PFSK-1 (cell line): ENCODE measurements around the gene USF3.

Source experiments
- FOXP2 ChIP-seq: optimal IDR thresholded peaks from 2 replicates; pipeline ENCODE3; 2011; ENCODE audit warnings: borderline replicate concordance, control low read depth, inconsistent platforms; ENCODE audit not compliant: insufficient read depth; ENCODE audit errors: extremely low read length, extremely low read depth
- POLR2AphosphoS5 ChIP-seq: IDR thresholded peaks from 2 replicates; pipeline ENCODE4 v1.6.1; 2012; ENCODE audit warnings: low read depth, mild to moderate bottlenecking, control low read depth, low read length, moderate library complexity
- SIN3A ChIP-seq: IDR thresholded peaks from 2 replicates; pipeline ENCODE4 v1.6.1; 2012; ENCODE audit warnings: mild to moderate bottlenecking, low read length, moderate library complexity, borderline replicate concordance; ENCODE audit not compliant: insufficient read depth
- TAF1 ChIP-seq: IDR thresholded peaks from 2 replicates; pipeline ENCODE4 v1.6.1; 2012; ENCODE audit warnings: low read length, control low read depth, borderline replicate concordance; ENCODE audit not compliant: insufficient read depth
- TF ChIP-seq, protein P1 (sequence below), 2 experiments: IDR thresholded peaks; 2 replicates each; pipeline versions ENCODE4 v1.6.1 to v1.8.0; 2011 to 2012; ENCODE audit warnings: low read depth in 2 of 2, low read length in 2 of 2, control low read depth in 1 of 2, inconsistent platforms in 1 of 2, mild to moderate bottlenecking in 1 of 2, moderate library complexity in 1 of 2; ENCODE audit not compliant: insufficient read depth in 1 of 2

Gene USF3

DNA sequence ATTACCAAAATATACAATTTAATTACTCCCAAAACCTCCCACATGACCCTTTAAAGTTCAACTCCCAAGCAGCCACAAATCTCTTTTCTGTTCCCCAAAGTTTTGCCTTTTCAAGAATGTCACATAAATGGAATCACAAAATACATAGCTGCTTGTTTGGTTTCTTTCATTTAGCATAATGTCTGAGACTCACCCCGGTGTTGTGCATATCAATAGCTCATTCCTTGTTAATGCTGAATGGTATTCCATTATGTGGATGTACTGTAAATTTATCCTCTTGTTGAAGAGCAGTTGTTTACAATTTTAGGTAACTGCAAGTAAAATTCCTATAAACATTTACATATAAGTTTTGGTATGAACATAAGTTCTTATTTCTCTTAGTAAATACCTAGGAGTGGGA lies 34.1 kb upstream of the USF3 start:
- TF ChIP-seq SIN3A (no peak), FOXP2 (no peak), TAF1 (no peak)

DNA sequence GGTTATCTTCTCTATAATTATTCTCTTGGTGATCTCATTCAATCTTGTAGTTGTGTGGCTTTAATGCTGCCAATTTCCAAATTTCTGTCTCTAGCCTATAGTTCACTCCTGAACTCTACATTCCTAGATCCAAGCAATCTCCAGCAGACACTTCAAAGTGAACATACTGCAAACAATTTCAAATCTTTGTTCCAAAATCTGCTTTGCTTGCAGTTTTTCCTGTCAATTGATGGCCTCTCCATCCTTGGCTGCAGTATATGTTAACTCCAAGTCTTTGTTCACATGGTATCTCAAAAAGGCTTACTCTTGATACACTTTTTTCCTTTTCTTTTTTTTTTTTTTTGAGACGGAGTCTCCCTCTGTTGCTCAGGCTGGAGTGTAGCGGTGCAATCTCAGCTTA lies 32.2 kb upstream of the USF3 start:
- no peak for TF ChIP-seq SIN3A
- no peak for TF ChIP-seq FOXP2
- TF ChIP-seq, protein P1, sequence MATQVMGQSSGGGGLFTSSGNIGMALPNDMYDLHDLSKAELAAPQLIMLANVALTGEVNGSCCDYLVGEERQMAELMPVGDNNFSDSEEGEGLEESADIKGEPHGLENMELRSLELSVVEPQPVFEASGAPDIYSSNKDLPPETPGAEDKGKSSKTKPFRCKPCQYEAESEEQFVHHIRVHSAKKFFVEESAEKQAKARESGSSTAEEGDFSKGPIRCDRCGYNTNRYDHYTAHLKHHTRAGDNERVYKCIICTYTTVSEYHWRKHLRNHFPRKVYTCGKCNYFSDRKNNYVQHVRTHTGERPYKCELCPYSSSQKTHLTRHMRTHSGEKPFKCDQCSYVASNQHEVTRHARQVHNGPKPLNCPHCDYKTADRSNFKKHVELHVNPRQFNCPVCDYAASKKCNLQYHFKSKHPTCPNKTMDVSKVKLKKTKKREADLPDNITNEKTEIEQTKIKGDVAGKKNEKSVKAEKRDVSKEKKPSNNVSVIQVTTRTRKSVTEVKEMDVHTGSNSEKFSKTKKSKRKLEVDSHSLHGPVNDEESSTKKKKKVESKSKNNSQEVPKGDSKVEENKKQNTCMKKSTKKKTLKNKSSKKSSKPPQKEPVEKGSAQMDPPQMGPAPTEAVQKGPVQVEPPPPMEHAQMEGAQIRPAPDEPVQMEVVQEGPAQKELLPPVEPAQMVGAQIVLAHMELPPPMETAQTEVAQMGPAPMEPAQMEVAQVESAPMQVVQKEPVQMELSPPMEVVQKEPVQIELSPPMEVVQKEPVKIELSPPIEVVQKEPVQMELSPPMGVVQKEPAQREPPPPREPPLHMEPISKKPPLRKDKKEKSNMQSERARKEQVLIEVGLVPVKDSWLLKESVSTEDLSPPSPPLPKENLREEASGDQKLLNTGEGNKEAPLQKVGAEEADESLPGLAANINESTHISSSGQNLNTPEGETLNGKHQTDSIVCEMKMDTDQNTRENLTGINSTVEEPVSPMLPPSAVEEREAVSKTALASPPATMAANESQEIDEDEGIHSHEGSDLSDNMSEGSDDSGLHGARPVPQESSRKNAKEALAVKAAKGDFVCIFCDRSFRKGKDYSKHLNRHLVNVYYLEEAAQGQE (IDR thresholded peaks at IDR 0.05; ENCODE audit: insufficient read depth in 1 of 2, low read depth in 2 of 2, low read length in 2 of 2) = no peak
- no peak for TF ChIP-seq TAF1

DNA sequence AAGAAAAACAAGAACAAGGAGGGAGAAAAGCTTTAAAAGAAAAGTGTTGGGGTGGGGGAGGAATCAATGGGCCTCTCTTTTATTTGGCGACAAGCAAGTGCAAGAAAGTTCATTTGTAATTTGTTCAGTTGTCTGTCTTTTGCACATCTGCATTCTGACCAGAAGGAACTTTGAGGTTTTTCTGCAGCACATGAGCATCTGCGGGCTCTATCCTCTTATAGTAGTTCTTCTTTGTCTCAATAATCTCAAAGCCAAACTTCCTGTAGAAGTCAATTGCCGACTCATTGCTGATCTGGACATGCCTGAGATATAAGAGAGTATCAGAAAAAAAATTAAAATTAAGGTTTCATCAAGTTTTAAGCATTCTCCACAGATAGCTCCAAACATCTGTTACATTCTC lies 25.2 kb upstream of the USF3 start:
- TF ChIP-seq FOXP2 (no peak), TAF1 (no peak), SIN3A (no peak), POLR2AphosphoS5 (no peak)
- TF ChIP-seq, protein P1 (IDR thresholded peaks at IDR 0.05; ENCODE audit: insufficient read depth in 1 of 2, low read depth in 2 of 2, low read length in 2 of 2) = no peak

DNA sequence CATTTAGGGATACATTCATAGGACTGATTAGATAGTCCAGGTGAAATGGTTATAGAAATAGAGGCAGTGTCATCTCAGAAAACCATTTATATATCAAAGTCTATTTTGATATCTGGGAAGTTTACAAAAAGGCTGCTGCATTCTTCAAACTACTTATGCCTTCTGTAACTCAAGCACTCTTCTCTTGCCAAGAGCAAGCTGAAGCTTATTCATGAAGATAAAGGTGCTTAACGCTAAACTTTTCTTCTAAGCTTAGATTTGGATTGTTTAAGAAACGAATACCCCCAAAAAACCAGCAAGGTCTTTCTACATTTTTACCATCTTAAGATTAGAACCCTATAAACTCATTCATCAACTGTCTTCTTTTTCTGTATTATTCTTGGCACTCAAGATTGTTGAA lies 23.3 kb upstream of the USF3 start:
- TF ChIP-seq FOXP2 (no peak), SIN3A (no peak), TAF1 (no peak), POLR2AphosphoS5 (no peak)
- TF ChIP-seq, protein P1 (IDR thresholded peaks at IDR 0.05; ENCODE audit: insufficient read depth in 1 of 2, low read depth in 2 of 2, low read length in 2 of 2) = no peak

DNA sequence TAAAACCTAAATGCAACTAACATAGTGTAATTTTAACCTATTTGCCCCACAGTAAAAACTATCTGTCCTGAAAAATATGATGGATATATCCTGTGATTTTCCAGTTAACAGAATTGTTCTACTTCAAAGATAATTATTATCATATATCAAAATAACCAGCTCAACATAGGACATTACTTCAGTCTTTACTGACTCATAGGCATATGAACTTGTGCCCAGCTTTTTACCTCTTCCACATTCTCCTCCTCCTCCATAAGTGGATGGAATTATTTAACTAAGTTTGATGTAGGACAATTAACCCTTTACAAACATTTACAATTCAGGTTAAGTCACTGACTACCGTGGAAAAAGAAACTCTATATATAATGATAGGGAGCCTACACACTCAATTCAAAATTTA lies 22.9 kb upstream of the USF3 start:
- TF ChIP-seq FOXP2 (no peak), SIN3A (no peak), TAF1 (no peak), POLR2AphosphoS5 (no peak)
- TF ChIP-seq, protein P1 (IDR thresholded peaks at IDR 0.05; ENCODE audit: insufficient read depth in 1 of 2, low read depth in 2 of 2, low read length in 2 of 2) = no peak
